Fibroblast of lung (primary cell): Measurements from ENCODE around the gene OCA2. TPM values are rescaled to one million over a fixed set of nuclear protein-coding genes. Genes with fewer than 3 reads are reported as not detected.

ENCODE experiments used
- DNase-seq, 2 donors: peaks; one replicate each; pipeline versions ENCODE4 v3.0.0 to v3.0.0-alpha.2; 2010; ENCODE audit warnings: low read depth in 2 of 2
- H2AFZ ChIP-seq: 2 replicates; pipeline ENCODE4 v1.5.1; 2012; ENCODE audit warnings: low read length, control low read depth, inconsistent platforms
- H3K27ac ChIP-seq: 2 replicates; pipeline ENCODE4 v1.5.1; 2011; ENCODE audit warnings: low read length, control low read depth; ENCODE audit not compliant: insufficient read depth
- H3K27me3 ChIP-seq: 2 replicates; pipeline ENCODE4 v1.5.1; 2011; ENCODE audit warnings: mild to moderate bottlenecking, low read length; ENCODE audit not compliant: control insufficient read depth, insufficient read depth
- H3K36me3 ChIP-seq: 2 replicates; pipeline ENCODE4 v1.5.1; 2011; ENCODE audit warnings: low read length; ENCODE audit not compliant: control insufficient read depth, insufficient read depth
- H3K4me1 ChIP-seq: 2 replicates; pipeline ENCODE4 v1.5.1; 2011; ENCODE audit warnings: low read length; ENCODE audit not compliant: control insufficient read depth, insufficient read depth; ENCODE audit errors: extremely low read depth
- H3K4me2 ChIP-seq: 2 replicates; pipeline ENCODE4 v1.5.1; 2011; ENCODE audit warnings: low read length, control low read depth; ENCODE audit not compliant: insufficient read depth; ENCODE audit errors: extremely low read depth
- H3K4me3 ChIP-seq, 4 experiments: fragments of 200-600 bp in 1 of 4; sonication (generic) in 1 of 4; replicated peaks in 1 of 4; 2 replicates each; pipeline ENCODE4 v1.5.1; 2011 to 2016; ENCODE audit warnings: low read length in 4 of 4, low read depth in 3 of 4, mild to moderate bottlenecking in 3 of 4, control low read depth in 2 of 4, inconsistent platforms in 1 of 4, mixed read lengths in 1 of 4; ENCODE audit not compliant: insufficient read depth in 1 of 4; ENCODE audit errors: control extremely low read depth in 1 of 4
- H3K79me2 ChIP-seq: 2 replicates; pipeline ENCODE4 v1.5.1; 2012; ENCODE audit warnings: mild to moderate bottlenecking, low read length, inconsistent platforms; ENCODE audit not compliant: control insufficient read depth, insufficient read depth
- H3K9ac ChIP-seq: 2 replicates; pipeline ENCODE4 v1.5.1; 2011; ENCODE audit warnings: mild to moderate bottlenecking, low read length, control low read depth; ENCODE audit not compliant: insufficient read depth
- H3K9me3 ChIP-seq: 2 replicates; pipeline ENCODE4 v1.5.1; 2012; ENCODE audit warnings: low read depth, low read length; ENCODE audit not compliant: control insufficient read depth, insufficient read depth
- H4K20me1 ChIP-seq: 2 replicates; pipeline ENCODE4 v1.5.1; 2011; ENCODE audit warnings: low read length; ENCODE audit not compliant: control insufficient read depth, insufficient read depth; ENCODE audit errors: extremely low read depth
- EZH2 ChIP-seq: IDR thresholded peaks from 2 replicates; pipeline ENCODE4 v1.5.1; 2012; ENCODE audit warnings: low read length, control low read depth, mild to moderate bottlenecking; ENCODE audit errors: missing control alignments
- polyA plus RNA-seq, 2 donors: library from polyadenylated mRNA; depleted of rRNA in 1 of 2; stranded (reverse) in 1 of 2; unstranded in 1 of 2; fragments of >200 nt; gene quantifications; 2 replicates each; pipeline ENCODE4 v1.2.1, GENCODE V29; 2011 to 2012; ENCODE audit warnings: missing spikeins in 1 of 2
- total RNA-seq: library from RNA; depleted of rRNA; stranded (reverse); fragments of >200 nt; gene quantifications from 2 replicates; pipeline ENCODE4 v1.2.1, GENCODE V29; 2014
- TF ChIP-seq, protein P1 (sequence below), 2 donors: IDR thresholded peaks in 1 of 2; conservative IDR thresholded peaks in 1 of 2; 1 replicate in 1 of 2; 2 replicates in 1 of 2; pipeline ENCODE4 v1.5.1; 2011 to 2012; ENCODE audit warnings: low read length in 2 of 2, control low read depth in 1 of 2, inconsistent platforms in 1 of 2, low read depth in 1 of 2, mild to moderate bottlenecking in 1 of 2

Gene OCA2
- total and polyA plus RNA-seq, 2 donors (not counting 1 experiment from before 2014, with no cell fraction given), result not detected

DNA sequence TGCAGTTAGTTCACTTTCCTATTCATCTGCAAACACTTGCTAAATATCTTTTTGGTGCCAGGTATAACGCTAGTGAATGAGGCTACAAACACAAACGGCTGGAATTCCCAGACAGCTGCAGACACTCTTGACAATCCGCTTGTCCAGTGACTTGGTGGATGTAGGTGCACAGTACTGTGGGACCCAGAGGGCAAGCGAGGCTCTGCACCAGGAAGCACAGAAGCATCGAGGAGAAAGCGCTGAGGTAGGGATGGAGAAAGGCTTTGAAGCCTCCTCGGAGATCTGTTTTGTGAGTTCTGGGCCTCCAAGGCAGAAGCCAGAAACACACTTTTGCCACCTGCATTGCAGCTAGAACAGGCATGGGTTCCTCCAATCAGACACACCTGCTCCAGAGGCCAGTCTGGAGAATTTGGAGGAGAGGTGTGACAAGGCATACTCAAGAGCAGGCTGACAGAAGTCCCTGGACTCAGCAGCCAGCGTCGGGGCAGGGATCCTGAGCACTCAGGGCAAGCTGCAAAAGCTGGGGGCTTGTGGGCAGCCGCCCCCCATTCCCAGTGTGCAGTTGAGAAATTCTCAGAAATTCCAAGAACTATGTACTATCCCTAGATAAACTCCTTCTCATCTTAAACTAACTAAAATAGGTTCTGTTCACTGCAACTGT, 232.5 kb downstream of the OCA2 start:
- Histone ChIP-seq H3K9ac (no peak overlapping the region), H3K4me1 (no peaks in the 10 kb centered on the region), H3K79me2 (no peaks in the 10 kb centered on the region), H3K4me2 (no peak overlapping the region), H3K36me3 (no peaks in the 10 kb centered on the region), H3K27me3 (no peaks in the 10 kb centered on the region), H3K9me3 (no peaks in the 10 kb centered on the region), H3K27ac (no peak overlapping the region), H2AFZ (no peak overlapping the region), H4K20me1 (no peaks in the 10 kb centered on the region), H3K4me3 (no peak overlapping the region)
- TF ChIP-seq, protein P1, sequence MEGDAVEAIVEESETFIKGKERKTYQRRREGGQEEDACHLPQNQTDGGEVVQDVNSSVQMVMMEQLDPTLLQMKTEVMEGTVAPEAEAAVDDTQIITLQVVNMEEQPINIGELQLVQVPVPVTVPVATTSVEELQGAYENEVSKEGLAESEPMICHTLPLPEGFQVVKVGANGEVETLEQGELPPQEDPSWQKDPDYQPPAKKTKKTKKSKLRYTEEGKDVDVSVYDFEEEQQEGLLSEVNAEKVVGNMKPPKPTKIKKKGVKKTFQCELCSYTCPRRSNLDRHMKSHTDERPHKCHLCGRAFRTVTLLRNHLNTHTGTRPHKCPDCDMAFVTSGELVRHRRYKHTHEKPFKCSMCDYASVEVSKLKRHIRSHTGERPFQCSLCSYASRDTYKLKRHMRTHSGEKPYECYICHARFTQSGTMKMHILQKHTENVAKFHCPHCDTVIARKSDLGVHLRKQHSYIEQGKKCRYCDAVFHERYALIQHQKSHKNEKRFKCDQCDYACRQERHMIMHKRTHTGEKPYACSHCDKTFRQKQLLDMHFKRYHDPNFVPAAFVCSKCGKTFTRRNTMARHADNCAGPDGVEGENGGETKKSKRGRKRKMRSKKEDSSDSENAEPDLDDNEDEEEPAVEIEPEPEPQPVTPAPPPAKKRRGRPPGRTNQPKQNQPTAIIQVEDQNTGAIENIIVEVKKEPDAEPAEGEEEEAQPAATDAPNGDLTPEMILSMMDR (conservative IDR thresholded peaks at IDR 0.05 in 1 of 2, IDR thresholded peaks at IDR 0.05 in 1 of 2; ENCODE audit: low read depth in 1 of 2, low read length in 2 of 2), result no peak
- TF ChIP-seq EZH2, result no peak
- DNase-seq, result no peak

DNA sequence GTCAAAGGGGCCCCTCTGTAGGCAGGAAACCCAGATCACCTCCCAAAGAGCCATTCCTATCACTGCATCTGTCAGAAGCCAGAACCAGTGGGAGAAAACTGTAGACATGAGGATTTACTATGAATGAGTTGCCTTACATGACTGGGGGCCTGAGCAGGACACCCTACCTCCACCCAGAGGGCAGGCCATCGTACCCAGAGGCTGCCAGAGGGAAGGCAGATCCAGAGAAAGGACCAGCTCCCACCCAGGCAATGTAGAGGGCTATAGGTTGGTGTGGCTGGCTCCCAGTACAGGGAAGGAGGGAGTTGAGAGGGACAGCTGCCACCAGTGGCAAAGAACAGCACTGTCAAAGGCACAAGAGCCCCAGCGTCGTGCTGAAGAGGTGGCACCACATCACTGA, 233.2 kb downstream of the OCA2 start:
- Histone ChIP-seq H3K27me3 (no peaks in the 10 kb centered on the region), H3K36me3 (no peaks in the 10 kb centered on the region), H3K27ac (no peak overlapping the region), H3K9ac (no peak overlapping the region), H4K20me1 (no peaks in the 10 kb centered on the region), H3K4me3 (no peak overlapping the region), H3K79me2 (no peaks in the 10 kb centered on the region), H3K4me1 (no peaks in the 10 kb centered on the region), H2AFZ (no peak overlapping the region), H3K9me3 (no peaks in the 10 kb centered on the region), H3K4me2 (no peak overlapping the region)
- no peak for DNase-seq
- TF ChIP-seq, protein P1 (conservative IDR thresholded peaks at IDR 0.05 in 1 of 2, IDR thresholded peaks at IDR 0.05 in 1 of 2; ENCODE audit: low read depth in 1 of 2, low read length in 2 of 2), result no peak
- TF ChIP-seq EZH2, result no peak

DNA sequence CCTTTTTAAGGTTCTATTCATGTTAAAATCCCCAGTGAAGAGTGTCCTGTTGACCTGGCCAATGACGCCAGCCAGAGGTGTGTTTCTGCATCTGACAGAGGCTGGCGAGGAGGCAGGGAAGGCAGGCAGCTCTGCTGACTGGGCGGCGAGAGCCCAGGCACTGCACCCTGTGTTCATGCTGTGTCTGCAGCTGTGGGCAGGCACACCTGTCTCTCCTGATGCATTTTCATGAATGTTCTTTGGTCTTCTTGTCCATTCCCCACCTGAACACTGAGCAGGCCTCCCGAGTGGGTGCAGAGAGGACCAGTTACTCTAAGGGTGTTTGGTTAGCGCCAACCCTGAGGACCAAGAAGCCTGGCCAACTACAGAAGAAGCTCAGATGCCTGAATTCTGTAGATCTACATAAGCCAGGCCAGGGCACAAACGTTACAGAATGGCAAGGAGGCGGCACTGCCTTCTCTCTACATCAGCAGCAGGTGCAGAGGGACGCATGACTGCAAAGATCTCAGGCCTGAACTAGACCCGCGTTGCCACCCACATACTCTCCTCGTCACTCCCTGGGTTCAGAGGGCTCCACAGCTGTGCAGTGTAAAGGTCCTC, 233.7 kb downstream of the OCA2 start:
- H3K4me1 ChIP-seq, result no peaks in the 10 kb centered on the region
- no peak overlapping the region for H3K9ac ChIP-seq
- H3K4me3 ChIP-seq, result no peak overlapping the region
- DNase-seq, result no peak
- H3K79me2 ChIP-seq, result no peaks in the 10 kb centered on the region
- H3K9me3 ChIP-seq, result no peaks in the 10 kb centered on the region
- no peak for TF ChIP-seq EZH2
- H3K36me3 ChIP-seq, result no peaks in the 10 kb centered on the region
- no peak overlapping the region for H3K27ac ChIP-seq
- H3K27me3 ChIP-seq, result no peaks in the 10 kb centered on the region
- H3K4me2 ChIP-seq, result no peak overlapping the region
- no peaks in the 10 kb centered on the region for H4K20me1 ChIP-seq
- H2AFZ ChIP-seq, result no peak overlapping the region
